Spleen (tissue), 11 donors: Measurements from ENCODE around the gene ANXA5. TPM values are rescaled to one million over a fixed set of nuclear protein-coding genes. Genes with fewer than 3 reads are reported as not detected.

Experiments used
- DNase-seq: peaks from one replicate; pipeline ENCODE4 v3.0.0-alpha.2; 2020
- H3K27ac ChIP-seq, 8 donors: fragments of 200-600 bp; sonication (generic) in 7 of 8; 1 replicate in 4 of 8; 2 replicates in 4 of 8; pipeline versions ENCODE4 v1.5.0 to v1.8.0; 2016 to 2021; ENCODE audit warnings: inconsistent platforms in 4 of 8, mild to moderate bottlenecking in 4 of 8, moderate library complexity in 1 of 8
- H3K27me3 ChIP-seq, 7 donors: fragments of 200-600 bp; sonication (generic) in 6 of 7; replicated peaks in 1 of 7; 1 replicate in 4 of 7; 2 replicates in 3 of 7; pipeline versions ENCODE4 v1.5.0 to v1.8.0; 2016 to 2021; ENCODE audit warnings: inconsistent platforms in 3 of 7, mild to moderate bottlenecking in 1 of 7
- H3K36me3 ChIP-seq, 6 donors: fragments of 200-600 bp; sonication (generic) in 5 of 6; 1 replicate in 4 of 6; 2 replicates in 2 of 6; pipeline versions ENCODE4 v1.5.0 to v1.8.0; 2016 to 2021; ENCODE audit warnings: inconsistent platforms in 2 of 6
- H3K4me1 ChIP-seq, 6 donors: fragments of 200-600 bp; sonication (generic) in 5 of 6; 1 replicate in 3 of 6; 2 replicates in 3 of 6; pipeline versions ENCODE4 v1.5.0 to v1.8.0; 2016 to 2021; ENCODE audit warnings: inconsistent platforms in 3 of 6
- H3K4me3 ChIP-seq, 8 donors: fragments of 200-600 bp; sonication (generic) in 7 of 8; 1 replicate in 4 of 8; 2 replicates in 4 of 8; pipeline versions ENCODE4 v1.5.0 to v1.8.0; 2016 to 2021; ENCODE audit warnings: inconsistent platforms in 4 of 8, mild to moderate bottlenecking in 4 of 8, moderate library complexity in 2 of 8
- H3K9me3 ChIP-seq, 8 donors: fragments of 200-600 bp; sonication (generic) in 7 of 8; 1 replicate in 4 of 8; 2 replicates in 4 of 8; pipeline versions ENCODE4 v1.5.0 to v1.8.0; 2016 to 2021; ENCODE audit warnings: inconsistent platforms in 4 of 8
- CTCF ChIP-seq, 11 experiments: fragments of 200-600 bp in 7 of 11; fragments of 450-650 bp in 4 of 11; sonication (generic) in 4 of 11; IDR thresholded peaks in 8 of 11; conservative IDR thresholded peaks in 3 of 11; 1 replicate in 7 of 11; 2 replicates in 4 of 11; pipeline versions ENCODE4 v1.4.0 to v1.8.0; 2016 to 2021; ENCODE audit warnings: antibody characterized with exemption in 11 of 11, inconsistent platforms in 4 of 11, mild to moderate bottlenecking in 1 of 11
- POLR2A ChIP-seq, 3 donors: fragments of 450-650 bp; IDR thresholded peaks; one replicate each; pipeline ENCODE4 v1.5.1; 2017; ENCODE audit warnings: antibody characterized with exemption in 3 of 3, mild to moderate bottlenecking in 1 of 3
- POLR2AphosphoS5 ChIP-seq, 3 donors: sonication (generic); formaldehyde crosslinking; IDR thresholded peaks; one replicate each; pipeline ENCODE4 v1.5.1; 2017; ENCODE audit warnings: antibody characterized with exemption in 3 of 3
- WGBS, 5 donors: extraction: QIAGEN DNeasy Blood & Tissue Kit in 3 of 5; methylation state at CpG; one replicate each; pipeline versions ENCODE4 v1.1.5 to v1.1.7; 2013 to 2018; 5-methylcytosine and 5-hydroxymethylcytosine counted together
- intact Hi-C: fragments of 100-400 bp; cut with DNase I; formaldehyde crosslinking; loops from one replicate; pipeline ENCODE4 v1.15.0; 2023; ENCODE audit warnings: low total_unique reads
- polyA plus RNA-seq, 3 donors: library from polyadenylated mRNA; stranded (reverse); fragments of 200-250 nt; gene quantifications; one replicate each; pipeline ENCODE4 v1.2.1, GENCODE V29; 2013
- total RNA-seq, 7 donors: library from RNA; depleted of rRNA in 3 of 7; stranded (reverse); fragments of >200 nt in 3 of 7; fragmentation: NEBNext Ultra II Directional in 4 of 7; extraction: Animal tissue kit (Norgen Biotek cat#: 25700) in 4 of 7; gene quantifications; one replicate each; pipeline versions ENCODE4 v1.1.0 to v1.2.1, GENCODE V29; 2016 to 2021
- donor health status: healthy with polysubstance abuse.
- donor health status: DM: no; HTN: no; CAD: no; lungs with moderate emphysema.
- donor health status: DM: no; HTN: no; CAD: no.
- donor health status: Bipolar disorder and iron deficiency.
- donor health status: healthy.
- donor health status: DM: no; HTN: no; CAD: no.
- donor health status: DM: yes; HTN: yes; CAD: no.

Gene ANXA5
- total and polyA plus RNA-seq, 10 donors, result 118 to 269 (median 218) TPM

DNA sequence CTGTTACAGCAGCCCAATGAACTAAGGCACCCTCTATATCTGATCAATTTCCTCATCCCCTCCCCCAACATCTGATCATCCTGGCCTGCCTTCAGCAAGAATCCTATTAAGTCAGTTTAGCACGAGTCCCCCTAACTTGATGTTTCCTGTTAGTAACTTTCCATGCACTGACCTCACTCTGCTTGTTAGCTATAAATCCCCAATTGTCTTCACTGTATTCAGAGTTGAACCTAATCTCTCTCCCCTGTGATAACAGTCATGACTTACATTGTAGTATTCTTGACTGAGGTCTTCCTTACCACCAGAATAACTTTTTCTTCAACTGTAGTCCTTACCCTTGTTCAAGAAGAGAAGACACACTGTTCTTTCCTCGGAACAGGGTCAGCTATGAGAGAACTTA is 8.5 kb downstream of the ANXA5 start:
- no peak for DNase-seq
- no peak for TF ChIP-seq POLR2AphosphoS5 (IDR thresholded peaks at IDR 0.05)
- no peak for TF ChIP-seq POLR2A (IDR thresholded peaks at IDR 0.05)
- no peak for TF ChIP-seq CTCF (IDR thresholded peaks at IDR 0.05 in 8 of 11, conservative IDR thresholded peaks at IDR 0.05 in 3 of 11)
- intact Hi-C loops, result no loop called here
- H3K9me3 ChIP-seq, result no peaks in the 10 kb centered on the region
- no peaks in the 10 kb centered on the region for H3K27me3 ChIP-seq
- 75 to 83% (median 78%) methylated on average over 2 of the region's 2 CpGs for WGBS, 5 donors
- no peak overlapping the region for H3K4me3 ChIP-seq
- peaks cover 6 to 58% (median 26%) of the 10 kb centered on the region in 6 donors for H3K4me1 ChIP-seq
- no peak overlapping the region for H3K27ac ChIP-seq
- peaks cover 0 to 66% (median 21%) of the 10 kb centered on the region in 6 donors for H3K36me3 ChIP-seq

GRCh38 chr4:121686255-121686654 is 10.5 kb downstream of the ANXA5 start:
- WGBS, 5 donors, result 87 to 93% (median 91%) methylated on average over 6 of the region's 6 CpGs
- Histone ChIP-seq H3K27me3 (no peaks in the 10 kb centered on the region), H3K4me1 (peaks cover 0 to 39% (median 15%) of the 10 kb centered on the region in 6 donors), H3K4me3 (no peak overlapping the region), H3K36me3 (peaks cover 0 to 71% (median 39%) of the 10 kb centered on the region in 6 donors), H3K9me3 (no peaks in the 10 kb centered on the region), H3K27ac (no peak overlapping the region)
- intact Hi-C loops, result no loop called here
- TF ChIP-seq POLR2A (IDR thresholded peaks at IDR 0.05) (no peak), CTCF (IDR thresholded peaks at IDR 0.05 in 8 of 11, conservative IDR thresholded peaks at IDR 0.05 in 3 of 11) (no peak), POLR2AphosphoS5 (IDR thresholded peaks at IDR 0.05) (no peak)
- no peak for DNase-seq

DNA sequence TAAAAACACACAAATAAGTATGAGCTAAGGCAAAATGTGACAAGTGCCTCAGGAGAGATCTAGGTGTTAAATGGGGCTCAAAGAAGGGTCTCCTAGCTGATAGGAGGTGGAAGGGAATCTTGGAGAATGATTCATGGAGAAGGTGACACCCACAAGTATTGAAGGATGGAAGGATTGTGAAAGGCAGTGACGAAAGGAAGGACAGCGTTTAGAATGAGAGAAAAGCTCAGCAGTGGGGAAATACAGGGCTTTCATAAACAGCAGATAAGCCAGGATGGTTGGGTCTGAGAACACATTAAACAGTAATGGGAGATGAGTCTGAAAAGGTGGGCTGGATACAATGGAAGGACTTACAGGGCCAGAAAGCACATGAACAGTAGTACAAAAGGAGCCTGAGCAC is 11.5 kb downstream of the ANXA5 start:
- intact Hi-C loops, result no loop called here
- H3K27me3 ChIP-seq, result no peaks in the 10 kb centered on the region
- no peak for TF ChIP-seq POLR2AphosphoS5 (IDR thresholded peaks at IDR 0.05)
- no peak for TF ChIP-seq POLR2A (IDR thresholded peaks at IDR 0.05)
- TF ChIP-seq CTCF (IDR thresholded peaks at IDR 0.05 in 8 of 11, conservative IDR thresholded peaks at IDR 0.05 in 3 of 11), result no peak
- peaks cover 0 to 29% (median 9%) of the 10 kb centered on the region in 6 donors for H3K4me1 ChIP-seq
- no peak overlapping the region for H3K4me3 ChIP-seq
- no peak overlapping the region for H3K27ac ChIP-seq
- WGBS, 5 donors, result 58 to 91% (median 82%) methylated on average over 2 of the region's 2 CpGs
- H3K9me3 ChIP-seq, result no peaks in the 10 kb centered on the region
- no peak for DNase-seq
- peaks cover 0 to 81% (median 49%) of the 10 kb centered on the region in 6 donors for H3K36me3 ChIP-seq

- Histone ChIP-seq H3K27ac (no peak overlapping the region), H3K4me3 (no peak overlapping the region), H3K27me3 (no peaks in the 10 kb centered on the region), H3K4me1 (peaks cover 0 to 22% (median 4%) of the 10 kb centered on the region in 6 donors), H3K9me3 (no peaks in the 10 kb centered on the region), H3K36me3 (peaks cover 0 to 88% (median 56%) of the 10 kb centered on the region in 6 donors)
- TF ChIP-seq POLR2A (IDR thresholded peaks at IDR 0.05) (no peak), POLR2AphosphoS5 (IDR thresholded peaks at IDR 0.05) (no peak), CTCF (IDR thresholded peaks at IDR 0.05 in 8 of 11, conservative IDR thresholded peaks at IDR 0.05 in 3 of 11) (no peak)
- 90 to 96% (median 96%) methylated on average over 8 of the region's 8 CpGs for WGBS, 5 donors
- intact Hi-C loops, result no loop called here
- DNase-seq, result no peak
Observed at GRCh38 chr4:121684561-121684960, 12.2 kb downstream of the ANXA5 start.
